Measurements from ENCODE around the gene UBXN4. TPM values are rescaled to one million over a fixed set of nuclear protein-coding genes. Genes with fewer than 3 reads are reported as not detected.

UBXN4 gene
- 60.8 and 72.3 TPM in 2 replicates for total RNA-seq

GRCh38 chr2:135741395-135742324 is at the start of gene UBXN4:
UBXN4 (plus strand) TSS chr2:135741855; CDS start chr2:135741930, 75 bp downstream.

Other genes with a start within 250 kb of the UBXN4 start
- gene ZRANB3, start 210.6 kb upstream of the UBXN4 start, total RNA-seq, result 6.7 and 8.9 TPM in 2 replicates
- 4.7 and 7.1 TPM in 2 replicates for gene R3HDM1, start 210.4 kb upstream of the UBXN4 start, total RNA-seq
- gene LCT, start 95.3 kb downstream of the UBXN4 start, total RNA-seq, result not detected in 2 replicates
- 12.8 and 20.9 TPM in 2 replicates for gene MCM6, start 134.6 kb downstream of the UBXN4 start, total RNA-seq
- 59.0 and 107 TPM in 2 replicates for gene DARS1, start 243.8 kb downstream of the UBXN4 start, total RNA-seq